Epithelial cell of proximal tubule (primary cell): ENCODE measurements around the gene RHOBTB3. TPM values are rescaled to one million over a fixed set of nuclear protein-coding genes. Genes with fewer than 3 reads are reported as not detected.

Experiments
- DNase-seq: peaks from one replicate; pipeline ENCODE4 v3.0.0-alpha.2; 2011; ENCODE audit warnings: low read depth
- H3K4me3 ChIP-seq: 2 replicates; pipeline ENCODE4 v1.5.1; 2011; ENCODE audit warnings: low read depth, mild to moderate bottlenecking, low read length
- total RNA-seq: library from RNA; depleted of rRNA; stranded (reverse); fragments of >200 nt; gene quantifications from 2 replicates; pipeline ENCODE4 v1.2.3, GENCODE V29; 2015
- TF ChIP-seq, protein P1 (sequence below): conservative IDR thresholded peaks from 2 replicates; pipeline ENCODE4 v1.5.1; 2012; ENCODE audit warnings: low read depth, mild to moderate bottlenecking, low read length

Gene RHOBTB3
- total RNA-seq, 1 donor from 2014 or later, result 39.9 TPM

DNA sequence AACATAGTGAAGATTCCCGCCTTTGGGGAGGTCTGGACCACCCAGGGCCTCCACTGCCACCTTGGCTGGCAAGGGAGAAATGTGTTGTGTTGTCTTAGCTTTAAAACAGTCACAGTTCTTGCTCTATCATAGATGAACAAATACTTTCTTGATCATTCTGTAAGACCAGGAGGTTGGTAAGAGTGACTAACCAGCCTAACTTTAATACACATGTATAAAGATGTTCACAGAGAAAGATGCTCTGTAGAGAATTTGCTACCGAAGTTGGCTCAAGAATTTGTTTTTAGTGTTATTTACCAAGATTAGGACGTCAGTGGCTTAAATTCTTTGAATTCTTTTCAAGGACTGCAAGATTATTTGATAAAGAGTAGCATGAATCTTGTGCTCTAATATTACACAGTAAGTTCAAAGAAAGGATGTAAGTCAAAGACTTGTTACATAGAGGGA lies 63.0 kb downstream of the RHOBTB3 start:
- TF ChIP-seq, protein P1, sequence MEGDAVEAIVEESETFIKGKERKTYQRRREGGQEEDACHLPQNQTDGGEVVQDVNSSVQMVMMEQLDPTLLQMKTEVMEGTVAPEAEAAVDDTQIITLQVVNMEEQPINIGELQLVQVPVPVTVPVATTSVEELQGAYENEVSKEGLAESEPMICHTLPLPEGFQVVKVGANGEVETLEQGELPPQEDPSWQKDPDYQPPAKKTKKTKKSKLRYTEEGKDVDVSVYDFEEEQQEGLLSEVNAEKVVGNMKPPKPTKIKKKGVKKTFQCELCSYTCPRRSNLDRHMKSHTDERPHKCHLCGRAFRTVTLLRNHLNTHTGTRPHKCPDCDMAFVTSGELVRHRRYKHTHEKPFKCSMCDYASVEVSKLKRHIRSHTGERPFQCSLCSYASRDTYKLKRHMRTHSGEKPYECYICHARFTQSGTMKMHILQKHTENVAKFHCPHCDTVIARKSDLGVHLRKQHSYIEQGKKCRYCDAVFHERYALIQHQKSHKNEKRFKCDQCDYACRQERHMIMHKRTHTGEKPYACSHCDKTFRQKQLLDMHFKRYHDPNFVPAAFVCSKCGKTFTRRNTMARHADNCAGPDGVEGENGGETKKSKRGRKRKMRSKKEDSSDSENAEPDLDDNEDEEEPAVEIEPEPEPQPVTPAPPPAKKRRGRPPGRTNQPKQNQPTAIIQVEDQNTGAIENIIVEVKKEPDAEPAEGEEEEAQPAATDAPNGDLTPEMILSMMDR, result no peak
- DNase-seq, result no peak
- H3K4me3 ChIP-seq, result no peak overlapping the region

GRCh38 chr5:95797301-95797700 lies 66.2 kb downstream of the RHOBTB3 start:
- H3K4me3 ChIP-seq, result no peak overlapping the region
- TF ChIP-seq, protein P1, result no peak
- DNase-seq, result no peak

- no peak overlapping the region for H3K4me3 ChIP-seq
- DNase-seq, result no peak
- TF ChIP-seq, protein P1, result no peak
These were observed 66.9 kb downstream of the RHOBTB3 start for GRCh38 chr5:95798048-95798447.

DNA sequence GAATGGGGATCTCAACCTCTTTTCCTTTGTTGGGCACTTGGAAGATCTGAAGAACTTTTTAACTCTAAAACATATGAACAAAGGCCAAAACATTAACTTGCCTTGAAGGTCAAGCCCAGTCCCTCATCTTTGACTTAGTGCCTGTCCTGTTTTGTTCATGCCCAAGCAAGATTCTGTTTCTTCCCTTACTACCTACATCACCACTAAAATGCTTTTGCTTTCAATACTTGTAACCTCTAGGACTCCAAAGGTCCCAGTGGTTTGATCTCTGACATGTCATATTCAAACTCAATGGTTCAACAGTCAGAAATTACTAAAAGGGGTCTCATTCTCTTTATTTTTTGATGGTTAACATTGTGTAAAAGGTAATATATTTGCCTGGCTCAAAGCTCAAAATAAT lies 67.4 kb downstream of the RHOBTB3 start:
- TF ChIP-seq, protein P1, result no peak
- H3K4me3 ChIP-seq, result no peak overlapping the region
- no peak for DNase-seq

- no peak for DNase-seq
- H3K4me3 ChIP-seq, result no peak overlapping the region
- TF ChIP-seq, protein P1, result no peak
These were observed 68.2 kb downstream of the RHOBTB3 start for GRCh38 chr5:95799191-95799835.

DNA sequence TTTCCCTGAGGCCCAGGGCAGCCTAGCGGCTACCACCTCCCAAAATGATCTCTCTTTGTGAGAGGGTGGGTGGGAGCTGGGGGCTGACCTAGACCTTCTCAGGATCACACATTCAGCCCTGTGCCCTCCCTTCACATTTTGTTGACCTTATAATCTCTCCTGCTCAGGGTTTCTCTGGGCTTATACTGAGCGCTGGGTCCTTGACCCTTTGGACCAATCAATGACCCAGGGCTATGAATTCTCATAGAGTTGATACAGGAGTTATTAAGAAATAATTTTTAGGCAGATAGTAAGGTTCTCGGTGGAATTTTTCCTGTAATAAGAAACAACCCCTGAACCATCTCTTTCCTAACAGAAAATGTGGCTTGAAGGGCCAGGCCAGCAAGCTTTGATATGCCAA lies 69.4 kb downstream of the RHOBTB3 start:
- TF ChIP-seq, protein P1, result no peak
- H3K4me3 ChIP-seq, result no peak overlapping the region
- no peak for DNase-seq

DNA sequence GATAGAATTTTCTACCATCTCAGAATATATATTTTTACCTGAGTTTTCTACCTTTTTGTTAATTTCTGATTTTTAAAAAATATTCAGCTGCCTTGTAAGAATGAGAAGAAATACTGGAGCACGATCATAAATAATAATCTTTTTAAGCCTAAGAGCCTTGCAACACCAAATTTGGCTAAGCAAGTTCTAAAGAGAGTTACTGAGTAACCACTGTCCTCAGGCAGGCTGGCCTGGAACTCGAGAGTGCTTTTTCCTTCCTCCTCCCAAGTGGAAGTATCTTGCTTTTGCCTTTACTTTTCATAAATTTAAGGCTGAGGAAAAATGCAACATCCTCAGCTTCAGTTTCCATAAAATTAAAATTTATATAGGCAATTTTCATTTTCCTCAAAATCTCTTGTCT lies 70.4 kb downstream of the RHOBTB3 start:
- TF ChIP-seq, protein P1, result no peak
- no peak for DNase-seq
- H3K4me3 ChIP-seq, result no peak overlapping the region
